ENCODE measurements around the gene CDKAL1.

CDKAL1 gene

GRCh38 chr6:20996099-20996498 is 461.8 kb downstream of the CDKAL1 start:
- DNase-seq, result no peak

- DNase-seq, result no peak
These were observed 463.0 kb downstream of the CDKAL1 start for GRCh38 chr6:20997143-20997769.

GRCh38 chr6:20997770-20998147 is 463.5 kb downstream of the CDKAL1 start:
- no peak for DNase-seq

GRCh38 chr6:20998748-20999448 is 464.6 kb downstream of the CDKAL1 start:
- no peak for DNase-seq

- no peak for DNase-seq
These were observed 466.1 kb downstream of the CDKAL1 start for GRCh38 chr6:21000331-21000801.

- DNase-seq, result no peak
These were observed 467.5 kb downstream of the CDKAL1 start for GRCh38 chr6:21001736-21002135.

GRCh38 chr6:21003780-21004541 is 469.7 kb downstream of the CDKAL1 start:
- DNase-seq, result peak; percentile 26

- no peak for DNase-seq
These were observed 471.7 kb downstream of the CDKAL1 start for GRCh38 chr6:21005816-21006570.

- no peak for DNase-seq
These were observed 485.4 kb downstream of the CDKAL1 start for GRCh38 chr6:21019614-21020013.

- peak; percentile 96 for DNase-seq
These were observed 488.3 kb downstream of the CDKAL1 start for GRCh38 chr6:21022343-21023107.

- no peak for DNase-seq
These were observed 489.0 kb downstream of the CDKAL1 start for GRCh38 chr6:21023210-21023609.

- DNase-seq, result no peak
These were observed 490.4 kb downstream of the CDKAL1 start for GRCh38 chr6:21024616-21025015.

- no peak for DNase-seq
These were observed 492.5 kb downstream of the CDKAL1 start for GRCh38 chr6:21026576-21027273.

GRCh38 chr6:21027507-21027906 is 493.2 kb downstream of the CDKAL1 start:
- no peak for DNase-seq

GRCh38 chr6:21031182-21031581 is 496.9 kb downstream of the CDKAL1 start:
- no peak for DNase-seq

GRCh38 chr6:21033084-21033483 is 498.8 kb downstream of the CDKAL1 start:
- no peak for DNase-seq

GRCh38 chr6:21033575-21034026 is 499.3 kb downstream of the CDKAL1 start:
- DNase-seq, result no peak

GRCh38 chr6:21034345-21034744 is 500.1 kb downstream of the CDKAL1 start:
- DNase-seq, result no peak

GRCh38 chr6:21037453-21037852 is 503.2 kb downstream of the CDKAL1 start:
- no peak for DNase-seq

GRCh38 chr6:21039926-21040325 is 505.7 kb downstream of the CDKAL1 start:
- DNase-seq, result no peak

GRCh38 chr6:21045135-21045700 is 511.0 kb downstream of the CDKAL1 start:
- DNase-seq, result no peak

All from NCI-H774 (cell line).